ENCODE data around the gene TGOLN2. TPM values are rescaled to one million over a fixed set of nuclear protein-coding genes. Genes with fewer than 3 reads are reported as not detected.

The TGOLN2 gene
- total and polyA plus RNA-seq, 4 donors = 56.7 to 114 (median 67.5) TPM

DNA sequence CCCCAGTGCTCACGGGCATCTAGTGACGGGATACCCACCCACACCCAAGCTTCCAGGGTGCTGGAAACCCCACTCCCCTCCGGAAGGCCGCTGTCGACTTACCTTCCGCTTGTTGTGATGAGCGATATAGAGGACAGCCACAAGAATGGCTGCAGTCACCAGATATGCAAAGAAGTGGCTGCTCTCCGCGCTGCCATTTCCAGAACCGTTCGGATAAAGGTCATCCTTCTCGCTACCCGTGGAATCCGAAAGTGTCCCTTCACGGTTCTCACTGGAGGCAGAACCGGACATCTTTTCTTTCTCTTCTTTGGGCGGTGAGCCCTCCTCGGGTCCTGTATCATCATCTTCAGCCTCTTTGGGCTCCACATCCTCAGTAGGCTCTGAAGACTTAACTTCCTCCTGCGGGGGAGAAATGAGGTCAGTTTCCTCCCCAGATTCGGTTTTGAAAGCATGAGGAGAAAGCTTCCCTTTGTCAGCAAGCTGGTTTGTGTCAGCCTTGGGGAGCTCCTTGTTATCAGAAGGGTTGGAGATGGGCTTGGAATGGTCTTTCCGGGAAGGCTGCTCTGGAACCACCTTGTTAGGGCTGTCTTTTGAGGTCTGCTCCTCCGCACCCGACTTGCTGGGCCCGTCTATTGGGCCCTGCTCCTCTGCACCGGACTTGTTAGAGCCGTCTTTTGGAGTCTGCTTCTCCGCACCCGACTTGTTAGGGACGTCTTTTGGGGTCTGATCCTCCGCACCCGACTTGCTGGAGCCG lies 1.2 kb downstream of the TGOLN2 start:
- H3K27ac ChIP-seq (ENCODE audit: low read depth in 1 of 2, low read length in 2 of 2) = peak overlapping the region; percentile 92 to 99
- peak; percentile 45 for DNase-seq (ENCODE audit: low spot score)
- H3K27me3 ChIP-seq (ENCODE audit: control insufficient read depth in 4 of 4, insufficient read depth in 4 of 4, low read length in 3 of 4) = no peaks in the 10 kb centered on the region
- H3K4me1 ChIP-seq (ENCODE audit: control insufficient read depth in 4 of 4, insufficient read depth in 4 of 4, low read length in 3 of 4) = peaks cover 10 to 53% (median 35%) of the 10 kb centered on the region in 4 donors
- H3K9ac ChIP-seq (ENCODE audit: low read depth in 1 of 2, low read length in 2 of 2) = peak overlapping the region; percentile 81 to 84
- 3% methylated on average over 32 of the region's 32 CpGs for WGBS
- H3K36me3 ChIP-seq (ENCODE audit: control insufficient read depth in 4 of 4, insufficient read depth in 3 of 4, low read depth in 1 of 4, low read length in 3 of 4) = peaks cover 0 to 13% (median 11%) of the 10 kb centered on the region in 4 donors
- H3K4me3 ChIP-seq (ENCODE audit: low read depth in 1 of 3, low read length in 3 of 3) = peak overlapping the region; percentile 79 to 98 (median 95)
- H3K9me3 ChIP-seq (ENCODE audit: control insufficient read depth in 4 of 4, low read length in 3 of 4) = no peaks in the 10 kb centered on the region
- TF ChIP-seq FOXA2 (IDR thresholded peaks at IDR 0.05) (no peak), FOXA1 (IDR thresholded peaks at IDR 0.05) (no peak), YY1 (IDR thresholded peaks at IDR 0.05) (peak; percentile 70)
- TF ChIP-seq, protein P1, sequence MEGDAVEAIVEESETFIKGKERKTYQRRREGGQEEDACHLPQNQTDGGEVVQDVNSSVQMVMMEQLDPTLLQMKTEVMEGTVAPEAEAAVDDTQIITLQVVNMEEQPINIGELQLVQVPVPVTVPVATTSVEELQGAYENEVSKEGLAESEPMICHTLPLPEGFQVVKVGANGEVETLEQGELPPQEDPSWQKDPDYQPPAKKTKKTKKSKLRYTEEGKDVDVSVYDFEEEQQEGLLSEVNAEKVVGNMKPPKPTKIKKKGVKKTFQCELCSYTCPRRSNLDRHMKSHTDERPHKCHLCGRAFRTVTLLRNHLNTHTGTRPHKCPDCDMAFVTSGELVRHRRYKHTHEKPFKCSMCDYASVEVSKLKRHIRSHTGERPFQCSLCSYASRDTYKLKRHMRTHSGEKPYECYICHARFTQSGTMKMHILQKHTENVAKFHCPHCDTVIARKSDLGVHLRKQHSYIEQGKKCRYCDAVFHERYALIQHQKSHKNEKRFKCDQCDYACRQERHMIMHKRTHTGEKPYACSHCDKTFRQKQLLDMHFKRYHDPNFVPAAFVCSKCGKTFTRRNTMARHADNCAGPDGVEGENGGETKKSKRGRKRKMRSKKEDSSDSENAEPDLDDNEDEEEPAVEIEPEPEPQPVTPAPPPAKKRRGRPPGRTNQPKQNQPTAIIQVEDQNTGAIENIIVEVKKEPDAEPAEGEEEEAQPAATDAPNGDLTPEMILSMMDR (IDR thresholded peaks at IDR 0.05; ENCODE audit: low read depth, low read length, missing input control) = no peak
- TF ChIP-seq, protein P2, sequence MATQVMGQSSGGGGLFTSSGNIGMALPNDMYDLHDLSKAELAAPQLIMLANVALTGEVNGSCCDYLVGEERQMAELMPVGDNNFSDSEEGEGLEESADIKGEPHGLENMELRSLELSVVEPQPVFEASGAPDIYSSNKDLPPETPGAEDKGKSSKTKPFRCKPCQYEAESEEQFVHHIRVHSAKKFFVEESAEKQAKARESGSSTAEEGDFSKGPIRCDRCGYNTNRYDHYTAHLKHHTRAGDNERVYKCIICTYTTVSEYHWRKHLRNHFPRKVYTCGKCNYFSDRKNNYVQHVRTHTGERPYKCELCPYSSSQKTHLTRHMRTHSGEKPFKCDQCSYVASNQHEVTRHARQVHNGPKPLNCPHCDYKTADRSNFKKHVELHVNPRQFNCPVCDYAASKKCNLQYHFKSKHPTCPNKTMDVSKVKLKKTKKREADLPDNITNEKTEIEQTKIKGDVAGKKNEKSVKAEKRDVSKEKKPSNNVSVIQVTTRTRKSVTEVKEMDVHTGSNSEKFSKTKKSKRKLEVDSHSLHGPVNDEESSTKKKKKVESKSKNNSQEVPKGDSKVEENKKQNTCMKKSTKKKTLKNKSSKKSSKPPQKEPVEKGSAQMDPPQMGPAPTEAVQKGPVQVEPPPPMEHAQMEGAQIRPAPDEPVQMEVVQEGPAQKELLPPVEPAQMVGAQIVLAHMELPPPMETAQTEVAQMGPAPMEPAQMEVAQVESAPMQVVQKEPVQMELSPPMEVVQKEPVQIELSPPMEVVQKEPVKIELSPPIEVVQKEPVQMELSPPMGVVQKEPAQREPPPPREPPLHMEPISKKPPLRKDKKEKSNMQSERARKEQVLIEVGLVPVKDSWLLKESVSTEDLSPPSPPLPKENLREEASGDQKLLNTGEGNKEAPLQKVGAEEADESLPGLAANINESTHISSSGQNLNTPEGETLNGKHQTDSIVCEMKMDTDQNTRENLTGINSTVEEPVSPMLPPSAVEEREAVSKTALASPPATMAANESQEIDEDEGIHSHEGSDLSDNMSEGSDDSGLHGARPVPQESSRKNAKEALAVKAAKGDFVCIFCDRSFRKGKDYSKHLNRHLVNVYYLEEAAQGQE (IDR thresholded peaks at IDR 0.05) = no peak

- DNase-seq (ENCODE audit: low spot score) = no peak
- H3K36me3 ChIP-seq (ENCODE audit: control insufficient read depth in 4 of 4, insufficient read depth in 3 of 4, low read depth in 1 of 4, low read length in 3 of 4) = peaks cover 0 to 22% (median 20%) of the 10 kb centered on the region in 4 donors
- H3K27ac ChIP-seq (ENCODE audit: low read depth in 1 of 2, low read length in 2 of 2) = peak overlapping the region; percentile 92 to 99
- peak overlapping the region; percentile 81 to 84 for H3K9ac ChIP-seq (ENCODE audit: low read depth in 1 of 2, low read length in 2 of 2)
- H3K4me3 ChIP-seq (ENCODE audit: low read depth in 1 of 3, low read length in 3 of 3) = peak overlapping the region; percentile 79 to 98 (median 95)
- TF ChIP-seq ZBTB33 (IDR thresholded peaks at IDR 0.05) (no peak), JUND (IDR thresholded peaks at IDR 0.05) (no peak), FOXA2 (IDR thresholded peaks at IDR 0.05) (no peak), SP1 (IDR thresholded peaks at IDR 0.05) (no peak), FOXA1 (IDR thresholded peaks at IDR 0.05) (no peak), EGR1 (IDR thresholded peaks at IDR 0.05; ENCODE audit: low read depth in 2 of 2) (no peak), NR2F2 (IDR thresholded peaks at IDR 0.05) (no peak)
- TF ChIP-seq, protein P3, sequence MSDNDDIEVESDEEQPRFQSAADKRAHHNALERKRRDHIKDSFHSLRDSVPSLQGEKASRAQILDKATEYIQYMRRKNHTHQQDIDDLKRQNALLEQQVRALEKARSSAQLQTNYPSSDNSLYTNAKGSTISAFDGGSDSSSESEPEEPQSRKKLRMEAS (IDR thresholded peaks at IDR 0.05) = no peak
- TF ChIP-seq, protein P1 (IDR thresholded peaks at IDR 0.05; ENCODE audit: low read depth, low read length, missing input control) = no peak
- H3K9me3 ChIP-seq (ENCODE audit: control insufficient read depth in 4 of 4, low read length in 3 of 4) = no peaks in the 10 kb centered on the region
- peaks cover 11 to 53% (median 35%) of the 10 kb centered on the region in 4 donors for H3K4me1 ChIP-seq (ENCODE audit: control insufficient read depth in 4 of 4, insufficient read depth in 4 of 4, low read length in 3 of 4)
- H3K27me3 ChIP-seq (ENCODE audit: control insufficient read depth in 4 of 4, insufficient read depth in 4 of 4, low read length in 3 of 4) = no peaks in the 10 kb centered on the region
- 26% methylated on average over 9 of the region's 9 CpGs for WGBS
These were observed 2.4 kb downstream of the TGOLN2 start for GRCh38 chr2:85325466-85325811.
